K562 (cell line): Measurements from ENCODE around the gene CELF4.

ENCODE experiments used
- CBX3 ChIP-seq, 2 experiments: IDR thresholded peaks; 1 replicate in 1 of 2; 2 replicates in 1 of 2; pipeline ENCODE4 v1.6.1; 2012; ENCODE audit warnings: inconsistent platforms in 2 of 2, low read length in 2 of 2, borderline replicate concordance in 1 of 2, control low read depth in 1 of 2
- CHD2 ChIP-seq: IDR thresholded peaks from 2 replicates; pipeline ENCODE4 v1.6.1; 2011; ENCODE audit warnings: low read depth, low read length
- CTCF ChIP-seq, 3 experiments: IDR thresholded peaks in 2 of 3; conservative IDR thresholded peaks in 1 of 3; 2 replicates each; pipeline ENCODE4 v1.5.1; 2011 to 2012; ENCODE audit warnings: low read length in 3 of 3, mild to moderate bottlenecking in 3 of 3, control low read depth in 2 of 3, improper control_type of control experiment in 1 of 3, inconsistent platforms in 1 of 3, low read depth in 1 of 3, mixed read lengths in 1 of 3, moderate library complexity in 1 of 3; ENCODE audit not compliant: insufficient read depth in 2 of 3
- ELK1 ChIP-seq: sonication (generic); formaldehyde crosslinking; IDR thresholded peaks from 2 replicates; pipeline ENCODE4 v1.8.1; 2022; ENCODE audit warnings: missing genetic modification reagents
- MEF2A ChIP-seq: IDR thresholded peaks from 2 replicates; pipeline ENCODE4 v1.6.1; 2011; ENCODE audit warnings: low read depth, mild to moderate bottlenecking, low read length, moderate library complexity; ENCODE audit not compliant: control insufficient read depth
- PHB2 ChIP-seq: fragments of 450-650 bp; IDR thresholded peaks from 2 replicates; pipeline ENCODE4 v1.6.1; 2017; ENCODE audit warnings: low read depth

- TF ChIP-seq CBX3 (IDR thresholded peaks at IDR 0.05; ENCODE audit: borderline replicate concordance in 1 of 2, low read length in 2 of 2) (no peak), PHB2 (no peak), CHD2 (no peak), CTCF (IDR thresholded peaks at IDR 0.05 in 2 of 3, conservative IDR thresholded peaks at IDR 0.05 in 1 of 3; ENCODE audit: insufficient read depth in 2 of 3, low read depth in 1 of 3, low read length in 3 of 3) (no peak), ELK1 (no peak), MEF2A (no peak)
Observed at GRCh38 chr18:37419315-37419714, 146.3 kb downstream of the CELF4 start.
